ENCODE results near the gene THSD7B.
"Not testable (repeated sequence)": the region's sequence is repeated elsewhere in the genome, so short reads cannot be mapped to it uniquely, and the experiment has no call there.

Gene THSD7B

GRCh38 chr2:136927156-136927555, 161.8 kb downstream of the THSD7B start:
- no peak for DNase-seq (ENCODE audit: low spot score)

DNA sequence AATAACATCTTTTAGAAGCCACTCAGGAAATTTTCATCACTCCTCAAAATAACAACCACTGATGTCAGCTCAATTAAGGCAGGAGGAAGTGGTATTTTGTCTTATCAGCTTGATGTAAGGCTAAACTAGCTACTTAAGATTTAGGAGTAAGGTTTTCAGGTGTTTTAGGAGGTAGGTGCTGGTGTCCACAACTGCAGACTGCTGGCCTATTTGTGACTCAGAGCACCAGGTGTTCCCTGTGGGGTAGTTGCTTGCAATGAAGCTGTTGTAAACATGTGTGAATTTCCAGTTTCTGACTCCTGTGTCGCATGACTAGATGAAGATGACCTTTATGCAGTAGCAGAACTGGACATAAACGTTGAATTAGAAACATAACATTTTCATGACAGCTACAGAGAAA, 164.2 kb downstream of the THSD7B start:
- DNase-seq (ENCODE audit: low spot score), result no peak

DNA sequence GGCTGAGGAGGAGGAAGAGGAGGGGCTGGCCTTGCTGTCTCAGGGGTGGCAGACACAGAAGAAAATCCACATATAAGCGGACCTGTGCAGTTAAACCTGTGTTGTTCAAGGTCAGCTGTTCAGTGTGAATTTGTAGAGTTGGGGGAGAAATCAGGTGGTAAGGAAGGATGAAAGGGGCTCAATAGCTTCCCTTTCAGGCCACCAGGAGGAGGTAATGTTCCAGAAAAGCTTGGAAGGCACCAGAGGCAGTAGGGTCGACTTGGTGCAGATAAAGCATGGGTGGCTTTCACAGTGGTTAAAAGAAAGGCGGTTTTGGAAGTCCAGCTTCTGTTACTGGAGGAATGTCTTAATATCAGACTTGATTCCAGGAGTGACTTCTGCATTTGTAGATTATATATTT, 167.4 kb downstream of the THSD7B start:
- DNase-seq (ENCODE audit: low spot score), result peak; percentile 29

DNA sequence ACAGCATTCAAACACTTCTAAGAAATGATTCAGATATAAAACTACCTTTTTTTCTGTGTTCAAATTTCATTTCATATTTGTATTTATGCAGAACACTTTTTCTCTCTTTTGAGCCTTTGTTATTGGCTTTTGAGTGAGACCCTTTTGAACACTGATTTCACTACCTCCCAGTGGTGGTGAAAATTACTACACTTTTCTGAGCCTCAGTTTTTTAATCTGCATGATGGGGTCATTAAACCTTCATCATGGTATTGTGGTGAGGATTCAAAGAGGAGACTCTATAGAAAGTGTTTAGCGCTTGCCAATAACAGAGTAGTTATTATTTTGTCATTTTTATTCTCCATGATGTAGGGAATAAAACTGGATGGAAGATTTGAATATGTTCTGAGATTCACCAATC, 169.8 kb downstream of the THSD7B start:
- no peak for DNase-seq (ENCODE audit: low spot score)

DNA sequence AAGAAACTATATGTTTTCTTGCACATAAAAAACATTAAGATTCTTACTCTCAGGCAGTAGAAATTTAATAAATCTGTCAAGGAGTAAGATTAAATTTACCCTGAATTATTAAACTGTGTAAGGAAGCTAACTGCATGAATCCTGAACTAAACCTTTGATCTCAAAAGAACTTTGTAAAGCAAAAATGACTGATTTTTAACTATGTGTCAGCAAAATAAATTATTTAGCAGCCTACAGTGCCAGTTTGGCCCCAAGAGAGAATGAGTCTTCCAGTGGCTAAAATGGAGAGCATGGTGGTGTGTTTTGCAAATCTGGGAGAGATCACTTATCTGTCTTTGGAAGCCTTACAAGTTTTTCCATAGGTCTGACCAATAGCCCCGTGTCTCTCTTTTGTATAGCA, 190.7 kb downstream of the THSD7B start:
- DNase-seq (ENCODE audit: low spot score), result no peak

GRCh38 chr2:136957044-136957443, 191.7 kb downstream of the THSD7B start:
- DNase-seq (ENCODE audit: low spot score), result no peak

DNA sequence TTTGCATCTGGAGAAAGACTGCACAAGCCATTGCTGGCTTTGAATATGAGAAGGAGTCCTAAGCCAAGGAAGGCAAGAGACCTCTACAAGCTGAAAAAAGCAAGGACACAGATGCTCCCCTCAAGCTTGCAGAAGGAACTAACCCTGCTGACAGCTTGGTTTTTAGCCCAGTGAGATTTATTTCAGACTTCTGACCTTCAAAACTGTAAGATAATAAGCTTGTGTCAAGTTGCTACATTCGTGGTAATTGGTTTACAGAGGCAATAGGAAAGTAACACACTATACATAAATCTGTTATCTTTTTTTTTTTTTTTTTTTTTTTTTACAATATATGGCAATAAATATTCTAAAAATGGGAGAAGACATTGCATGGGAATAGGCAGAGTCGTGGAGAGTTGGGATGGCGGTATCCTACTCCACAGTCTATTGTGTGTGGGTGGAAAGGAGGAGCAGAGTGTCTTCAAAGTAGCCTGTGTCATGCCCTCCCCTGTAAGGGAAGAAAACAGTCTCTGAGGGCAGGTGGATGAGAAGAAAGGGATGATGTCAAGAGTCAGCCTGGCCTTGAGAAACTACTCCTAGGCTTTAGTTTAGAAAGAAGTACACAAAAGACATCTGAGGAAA, 196.9 kb downstream of the THSD7B start:
- DNase-seq (ENCODE audit: low spot score), result no peak

DNA sequence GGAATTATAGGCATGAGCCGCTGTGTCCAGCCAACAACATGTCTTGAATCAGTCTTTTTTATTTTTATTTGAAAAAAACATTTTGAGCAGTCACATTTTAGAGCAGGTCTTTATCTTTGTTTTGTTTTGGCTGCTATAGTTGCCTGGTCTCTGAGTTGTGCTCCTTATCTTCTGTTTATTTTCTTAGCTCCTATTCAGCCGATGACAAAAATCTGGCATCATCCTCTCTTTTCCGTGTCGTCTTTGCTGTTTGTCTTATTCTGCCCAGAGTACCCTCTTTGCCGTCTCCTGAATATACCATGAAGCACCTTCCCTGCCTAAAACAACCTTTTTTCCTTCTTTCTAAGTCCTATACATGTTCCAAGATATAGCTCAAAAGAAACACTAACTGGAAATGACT, 201.1 kb downstream of the THSD7B start:
- DNase-seq (ENCODE audit: low spot score), result no peak

DNA sequence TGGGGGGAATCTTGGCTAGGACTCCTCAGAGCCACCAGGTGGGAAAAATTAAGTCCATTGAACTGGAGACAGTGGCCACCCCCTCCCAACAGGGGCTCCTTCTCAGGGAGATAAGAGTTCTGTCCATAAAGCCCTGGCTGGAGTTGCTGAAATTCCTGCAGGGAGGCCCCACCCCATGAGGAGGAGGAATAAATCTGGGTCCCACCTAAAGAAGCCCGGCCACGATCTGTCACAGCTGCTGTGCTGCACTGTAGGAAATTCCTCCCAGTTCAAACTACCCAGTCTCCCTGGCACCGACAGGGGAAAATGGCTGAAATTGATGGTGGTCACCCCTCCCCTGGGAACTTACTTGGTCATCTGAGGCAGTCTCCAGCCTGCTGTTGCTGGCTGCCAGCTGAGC, 215.0 kb downstream of the THSD7B start:
- no peak for DNase-seq (ENCODE audit: low spot score)

- DNase-seq (ENCODE audit: low spot score), result not testable (repeated sequence)
Measured at GRCh38 chr2:136981689-136982088, 216.3 kb downstream of the THSD7B start.

DNA sequence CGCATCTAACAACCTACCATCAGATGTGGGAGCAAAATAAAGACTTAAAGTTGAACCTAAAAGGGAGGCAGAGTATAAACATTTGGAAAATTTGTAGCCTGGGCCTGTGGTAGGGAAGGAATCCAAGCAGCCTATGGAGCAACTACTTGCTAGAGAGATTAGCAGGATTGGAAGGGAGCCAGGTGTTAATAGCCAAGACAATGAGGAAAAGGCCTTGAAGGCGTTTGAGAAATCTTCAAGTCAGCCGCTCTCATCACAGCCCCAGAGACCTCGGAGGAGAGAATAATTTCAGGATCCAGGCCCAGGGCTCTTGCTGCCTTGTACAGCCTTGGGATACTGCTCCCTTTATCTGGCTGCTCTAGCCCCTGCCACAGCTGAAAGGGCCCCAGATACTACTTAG, 219.7 kb downstream of the THSD7B start:
- DNase-seq (ENCODE audit: low spot score), result no peak

- no peak for DNase-seq (ENCODE audit: low spot score)
Measured at GRCh38 chr2:136986605-136987221, 221.4 kb downstream of the THSD7B start.

- no peak for DNase-seq (ENCODE audit: low spot score)
Measured at GRCh38 chr2:136990316-136990715, 225.0 kb downstream of the THSD7B start.

GRCh38 chr2:136994793-136995192, 229.4 kb downstream of the THSD7B start:
- no peak for DNase-seq (ENCODE audit: low spot score)

GRCh38 chr2:136997557-136997956, 232.2 kb downstream of the THSD7B start:
- no peak for DNase-seq (ENCODE audit: low spot score)

DNA sequence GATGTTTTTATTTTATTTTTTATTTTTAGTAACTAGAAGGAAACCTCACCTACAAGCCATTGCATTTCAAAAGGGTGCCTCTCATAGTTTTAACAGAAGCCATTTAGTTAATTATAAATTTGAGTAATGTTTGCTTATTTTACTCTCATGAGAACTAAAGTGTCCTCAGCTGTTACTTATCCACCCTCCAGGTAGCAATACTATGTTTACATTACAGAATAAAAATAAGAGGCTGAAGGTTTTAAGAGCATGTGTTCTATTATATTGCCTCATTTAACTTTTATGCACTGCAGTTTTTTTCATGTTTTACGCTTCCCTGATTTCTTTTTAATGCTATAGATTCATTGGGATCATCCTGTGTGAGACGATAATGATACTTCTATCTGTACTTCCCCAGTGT, 235.5 kb downstream of the THSD7B start:
- DNase-seq (ENCODE audit: low spot score), result no peak

DNA sequence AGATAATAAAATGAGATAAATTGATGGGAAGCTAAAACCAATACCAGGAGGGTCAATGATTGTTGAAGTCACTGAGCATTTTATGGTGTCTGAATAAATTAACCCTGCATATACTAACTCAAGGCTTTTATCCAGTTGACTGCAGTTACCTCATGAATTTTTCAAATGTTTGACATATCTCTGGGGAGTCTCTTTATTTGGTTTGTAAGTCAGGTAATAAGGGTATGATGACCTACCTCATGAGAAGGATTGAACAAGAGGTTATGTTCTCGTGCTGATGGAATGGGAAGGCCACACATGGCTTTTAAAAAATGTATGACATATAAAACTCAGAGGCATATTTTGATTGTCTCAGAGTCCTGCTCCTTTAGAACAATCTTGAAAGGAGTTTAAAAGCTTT, 237.6 kb downstream of the THSD7B start:
- no peak for DNase-seq (ENCODE audit: low spot score)

- no peak for DNase-seq (ENCODE audit: low spot score)
Measured at GRCh38 chr2:137005210-137005609, 239.9 kb downstream of the THSD7B start.

DNA sequence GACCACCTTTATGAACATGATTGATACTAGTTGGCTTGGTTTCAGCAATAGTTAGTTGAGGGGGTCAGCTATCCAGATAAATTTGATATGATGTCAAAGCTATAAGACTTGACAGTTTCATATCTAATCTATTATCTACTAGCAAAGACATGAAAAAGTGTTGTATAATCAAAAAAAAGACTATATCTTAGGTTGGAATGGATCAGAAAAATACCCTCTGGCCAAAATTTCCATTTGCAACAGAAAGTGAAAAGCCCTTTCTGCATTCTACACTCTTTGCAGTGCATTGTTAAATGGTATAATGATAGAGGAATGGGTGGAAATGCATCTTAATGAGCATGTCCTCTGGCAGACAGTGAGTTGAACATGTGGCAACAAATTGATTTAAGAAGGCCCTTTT, 242.6 kb downstream of the THSD7B start:
- DNase-seq (ENCODE audit: low spot score), result no peak

GRCh38 chr2:137009953-137010352, 244.6 kb downstream of the THSD7B start:
- peak; percentile 15 for DNase-seq (ENCODE audit: low spot score)

- DNase-seq (ENCODE audit: low spot score), result no peak
Measured at GRCh38 chr2:137020452-137021196, 255.3 kb downstream of the THSD7B start.

GRCh38 chr2:137021763-137022162, 256.4 kb downstream of the THSD7B start:
- no peak for DNase-seq (ENCODE audit: low spot score)

DNA sequence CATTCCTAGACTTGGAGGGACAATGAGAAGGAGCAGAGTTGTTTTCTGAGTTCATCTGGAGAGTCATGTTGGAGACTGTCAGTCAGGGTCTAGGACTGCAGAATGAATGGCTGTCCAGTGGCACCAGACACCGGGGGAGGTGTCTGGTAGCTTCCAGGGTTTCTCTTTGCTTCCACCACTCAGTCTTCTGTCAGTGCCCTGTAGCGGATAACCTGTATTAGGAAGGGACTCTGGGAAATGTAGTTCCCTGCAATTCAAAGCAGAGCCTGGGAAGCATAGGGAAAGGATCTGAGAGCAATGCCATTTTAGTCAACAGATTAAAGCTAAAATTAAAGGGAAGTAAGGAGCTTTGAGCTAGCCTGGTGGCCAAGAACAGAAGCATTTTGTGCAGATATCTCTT, 257.9 kb downstream of the THSD7B start:
- no peak for DNase-seq (ENCODE audit: low spot score)
